Upper lobe of right lung (tissue), 1 donor: ENCODE measurements around the gene STIL. TPM values are rescaled to one million over a fixed set of nuclear protein-coding genes. Genes with fewer than 3 reads are reported as not detected.
A peak's percentile ranks its signal among the peaks of the same experiment; 100 is the strongest.
"Not testable (repeated sequence)": the region's sequence is repeated elsewhere in the genome, so short reads cannot be mapped to it uniquely, and the experiment has no call there.

ENCODE experiments used
- ATAC-seq: fragments of 200-7000 bp; cut with Tn5 transposase; one replicate; pipeline ENCODE4 v1.9.1; 2020; ENCODE audit warnings: mild to moderate bottlenecking, moderate library complexity
- DNase-seq: peaks from one replicate; pipeline ENCODE4 v3.0.0-alpha.2; 2020
- H3K27ac ChIP-seq: fragments of 200-600 bp; one replicate; pipeline ENCODE4 v1.8.0; 2022
- H3K27me3 ChIP-seq: fragments of 200-600 bp; one replicate; pipeline ENCODE4 v1.8.0; 2022; ENCODE audit warnings: mild to moderate bottlenecking
- H3K36me3 ChIP-seq: fragments of 200-600 bp; one replicate; pipeline ENCODE4 v1.8.0; 2022
- H3K4me1 ChIP-seq: fragments of 200-600 bp; one replicate; pipeline ENCODE4 v1.8.0; 2022
- H3K4me3 ChIP-seq: fragments of 200-600 bp; one replicate; pipeline ENCODE4 v1.8.0; 2022; ENCODE audit warnings: mild to moderate bottlenecking
- H3K9me3 ChIP-seq: fragments of 200-600 bp; one replicate; pipeline ENCODE4 v1.8.0; 2022
- CTCF ChIP-seq: fragments of 200-600 bp; IDR thresholded peaks from one replicate; pipeline ENCODE4 v1.8.0; 2022; ENCODE audit warnings: antibody characterized with exemption
- intact Hi-C: fragments of 100-400 bp; cut with DNase I; formaldehyde crosslinking; loops from one replicate; pipeline ENCODE4 v1.11.0; 2022
- total RNA-seq: library from RNA; stranded (reverse); fragmentation: NEBNext Ultra II Directional; extraction: Animal tissue kit (Norgen Biotek cat#: 25700); gene quantifications from one replicate; pipeline ENCODE4 v1.2.1, GENCODE V29; 2021
- donor health status: DM: no; HTN: yes; CAD: no; lungs with severe emphysema.

The STIL gene
- total RNA-seq, 1 donor from 2014 or later = 1.7 TPM

- intact Hi-C loops = no loop called here
- Histone ChIP-seq H3K4me1 (no peaks in the 10 kb centered on the region), H3K27ac (no peak overlapping the region), H3K36me3 (no peaks in the 10 kb centered on the region), H3K27me3 (no peaks in the 10 kb centered on the region), H3K9me3 (no peaks in the 10 kb centered on the region), H3K4me3 (no peak overlapping the region)
- DNase-seq (no peak), ATAC-seq (no peak)
- no peak for TF ChIP-seq CTCF
Observed at GRCh38 chr1:47280142-47280541, 33.8 kb downstream of the STIL start.

- intact Hi-C loops = no loop called here
- ATAC-seq (no peak), DNase-seq (no peak)
- TF ChIP-seq CTCF = no peak
- H3K27ac ChIP-seq = no peak overlapping the region
- no peaks in the 10 kb centered on the region for H3K4me1 ChIP-seq
- no peak overlapping the region for H3K4me3 ChIP-seq
- H3K36me3 ChIP-seq = no peaks in the 10 kb centered on the region
- no peaks in the 10 kb centered on the region for H3K9me3 ChIP-seq
- H3K27me3 ChIP-seq = no peaks in the 10 kb centered on the region
Observed at GRCh38 chr1:47276850-47277249, 37.1 kb downstream of the STIL start.

DNA sequence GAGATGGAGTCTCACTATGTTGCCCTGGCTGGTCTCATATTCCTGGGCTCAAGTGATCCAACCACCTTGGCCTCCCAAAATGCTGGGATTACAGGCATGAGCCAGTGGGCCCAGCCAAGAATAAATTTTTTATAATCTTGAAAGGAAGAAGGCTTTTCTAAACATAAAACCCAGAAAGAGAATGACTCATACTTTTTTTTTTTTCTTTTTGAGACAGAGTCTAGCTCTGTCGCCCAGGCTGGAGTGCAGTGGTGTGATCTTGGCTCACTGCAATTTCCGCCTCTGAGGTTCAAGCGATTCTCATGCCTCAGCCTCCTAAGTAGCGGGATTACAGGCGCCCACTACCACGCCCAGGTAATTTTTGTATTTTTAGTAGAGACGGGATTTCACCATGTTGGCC, 38.1 kb downstream of the STIL start:
- intact Hi-C loops, H3K27me3 ChIP-seq, ATAC-seq, H3K36me3 ChIP-seq, H3K4me1 ChIP-seq, DNase-seq, H3K9me3 ChIP-seq, H3K27ac ChIP-seq, H3K4me3 ChIP-seq: not testable (repeated sequence)

DNA sequence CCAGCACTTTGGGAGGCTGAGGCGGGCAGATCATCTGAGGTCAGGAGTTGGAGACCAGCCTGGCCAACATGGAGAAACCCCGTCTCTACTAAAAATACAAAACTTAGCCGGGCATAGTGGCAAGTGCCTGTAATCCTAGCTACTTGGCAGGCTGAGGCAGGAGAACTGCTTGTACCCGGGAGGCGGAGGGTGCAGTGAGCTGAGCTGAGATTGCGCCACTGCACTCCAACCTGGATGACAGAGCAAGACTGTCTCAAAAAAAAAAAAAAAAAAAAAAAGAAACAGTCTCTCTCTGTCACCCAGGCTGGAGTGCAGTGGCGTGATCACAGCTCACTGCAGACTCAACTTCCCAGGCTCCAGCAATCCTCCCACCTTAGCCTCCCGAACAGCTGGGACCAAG, 48.4 kb downstream of the STIL start:
- peak; percentile 70 for ATAC-seq

GRCh38 chr1:47262787-47263413, 51.0 kb downstream of the STIL start:
- no peaks in the 10 kb centered on the region for H3K36me3 ChIP-seq
- peak; percentile 65 for TF ChIP-seq CTCF
- H3K4me3 ChIP-seq = no peak overlapping the region
- H3K27me3 ChIP-seq = no peaks in the 10 kb centered on the region
- ATAC-seq (peak; percentile 80), DNase-seq (no peak)
- no peak overlapping the region for H3K27ac ChIP-seq
- H3K4me1 ChIP-seq = no peaks in the 10 kb centered on the region
- no peaks in the 10 kb centered on the region for H3K9me3 ChIP-seq
- intact Hi-C loops = loop anchor here (10.0 kb wide), 1 partner anchor 68 kb away; the partner anchor contains the start of gene PDZK1IP1

More for the DNA sequence above, 48.4 kb downstream of the STIL start:
- DNase-seq = peak; percentile 84
- not testable (repeated sequence) for H3K4me3 ChIP-seq, H3K9me3 ChIP-seq, H3K27me3 ChIP-seq, H3K27ac ChIP-seq, H3K4me1 ChIP-seq, H3K36me3 ChIP-seq
- intact Hi-C loops = loop anchor here (10.0 kb wide), 1 partner anchor 71 kb away; the partner anchor contains the start of gene PDZK1IP1

GRCh38 chr1:47257224-47257623, 56.7 kb downstream of the STIL start:
- ATAC-seq (no peak), DNase-seq (no peak)
- intact Hi-C loops = no loop called here
- Histone ChIP-seq H3K27ac (no peak overlapping the region), H3K27me3 (no peaks in the 10 kb centered on the region), H3K4me3 (no peak overlapping the region), H3K4me1 (no peaks in the 10 kb centered on the region), H3K9me3 (no peaks in the 10 kb centered on the region), H3K36me3 (no peaks in the 10 kb centered on the region)
- no peak for TF ChIP-seq CTCF

- H3K36me3 ChIP-seq = no peaks in the 10 kb centered on the region
- no peaks in the 10 kb centered on the region for H3K9me3 ChIP-seq
- intact Hi-C loops = no loop called here
- TF ChIP-seq CTCF = no peak
- no peak overlapping the region for H3K4me3 ChIP-seq
- DNase-seq = no peak
- H3K4me1 ChIP-seq = no peaks in the 10 kb centered on the region
- no peak for ATAC-seq
- H3K27ac ChIP-seq = no peak overlapping the region
- H3K27me3 ChIP-seq = no peaks in the 10 kb centered on the region
Observed at GRCh38 chr1:47252795-47253194, 61.2 kb downstream of the STIL start.
